ENCODE data around the gene PPP1R1C.
"Not testable (repeated sequence)": the region's sequence is repeated elsewhere in the genome, so short reads cannot be mapped to it uniquely, and the experiment has no call there.

PPP1R1C gene

GRCh38 chr2:182015334-182016109 is 29.9 kb downstream of the PPP1R1C start:
- no peak for FAIRE-seq

- no peak for FAIRE-seq
Measured at GRCh38 chr2:182018218-182018617, 32.6 kb downstream of the PPP1R1C start.

GRCh38 chr2:182019731-182020130 is 34.1 kb downstream of the PPP1R1C start:
- FAIRE-seq: no peak

- FAIRE-seq: no peak
Measured at GRCh38 chr2:182020286-182021070, 34.8 kb downstream of the PPP1R1C start.

- no peak for FAIRE-seq
Measured at GRCh38 chr2:182023235-182023634, 37.6 kb downstream of the PPP1R1C start.

GRCh38 chr2:182030875-182031274 is 45.2 kb downstream of the PPP1R1C start:
- not testable (repeated sequence) for FAIRE-seq

- FAIRE-seq: no peak
Measured at GRCh38 chr2:182031956-182032355, 46.3 kb downstream of the PPP1R1C start.

- FAIRE-seq: no peak
Measured at GRCh38 chr2:182033449-182033848, 47.8 kb downstream of the PPP1R1C start.

GRCh38 chr2:182038576-182038975 is 52.9 kb downstream of the PPP1R1C start:
- no peak for FAIRE-seq

GRCh38 chr2:182043021-182043420 is 57.4 kb downstream of the PPP1R1C start:
- no peak for FAIRE-seq

- no peak for FAIRE-seq
Measured at GRCh38 chr2:182043861-182044260, 58.2 kb downstream of the PPP1R1C start.

- no peak for FAIRE-seq
Measured at GRCh38 chr2:182047544-182047943, 61.9 kb downstream of the PPP1R1C start.

GRCh38 chr2:182048088-182048487 is 62.4 kb downstream of the PPP1R1C start:
- no peak for FAIRE-seq

- FAIRE-seq: no peak
Measured at GRCh38 chr2:182048621-182049020, 63.0 kb downstream of the PPP1R1C start.

GRCh38 chr2:182049372-182050148 is 63.9 kb downstream of the PPP1R1C start:
- no peak for FAIRE-seq

GRCh38 chr2:182050333-182051135 is 64.9 kb downstream of the PPP1R1C start:
- FAIRE-seq: no peak

- no peak for FAIRE-seq
Measured at GRCh38 chr2:182055993-182056392, 70.3 kb downstream of the PPP1R1C start.

GRCh38 chr2:182057002-182057401 is 71.3 kb downstream of the PPP1R1C start:
- no peak for FAIRE-seq

- no peak for FAIRE-seq
Measured at GRCh38 chr2:182058056-182058455, 72.4 kb downstream of the PPP1R1C start.

GRCh38 chr2:182061739-182062138 is 76.1 kb downstream of the PPP1R1C start:
- FAIRE-seq: no peak

- no peak for FAIRE-seq
Measured at GRCh38 chr2:182062329-182062972, 76.8 kb downstream of the PPP1R1C start.
